ENCODE results near the gene SMIM41. TPM values are rescaled to one million over a fixed set of nuclear protein-coding genes. Genes with fewer than 3 reads are reported as not detected.
A peak's percentile ranks its signal among the peaks of the same experiment; 100 is the strongest.

SMIM41 gene
- total RNA-seq, 4 donors from 2014 or later, result not detected

- Histone ChIP-seq H3K27me3 (no peaks in the 10 kb centered on the region), H3K9me3 (no peaks in the 10 kb centered on the region), H3K36me3 (peaks cover 0 to 2% of the 10 kb centered on the region in 2 donors), H3K4me1 (peaks cover 52 to 54% of the 10 kb centered on the region in 2 donors), H3K27ac (peak overlapping the region; percentile 90 to 98 (median 94)), H3K4me3 (peak overlapping the region in 2 of 4 donors; percentile 66 to 81)
- TF ChIP-seq POLR2A (IDR thresholded peaks at IDR 0.05), result no peak
- no peak for TF ChIP-seq CTCF (IDR thresholded peaks at IDR 0.05 in 4 of 5, conservative IDR thresholded peaks at IDR 0.05 in 1 of 5)
- intact Hi-C loops (cut with DNase I; ENCODE audit: low total_unique reads) (no loop called here), in situ Hi-C loops (cut with MboI; ENCODE audit: low sequenced_read_pairs in 4 of 4) (no loop called here)
- ATAC-seq (no peak), DNase-seq (no peak)
Observed at GRCh38 chr12:52049286-52049685, 30.2 kb upstream of the SMIM41 start.

- Histone ChIP-seq H3K27ac (peak overlapping the region; percentile 90 to 98 (median 94)), H3K36me3 (peaks cover 0 to 6% of the 10 kb centered on the region in 2 donors), H3K4me3 (peak overlapping the region in 3 of 4 donors; percentile 66 to 81 (median 69)), H3K9me3 (no peaks in the 10 kb centered on the region), H3K27me3 (no peaks in the 10 kb centered on the region), H3K4me1 (peaks cover 52 to 54% of the 10 kb centered on the region in 2 donors)
- ATAC-seq (no peak), DNase-seq (no peak)
- no peak for TF ChIP-seq CTCF (IDR thresholded peaks at IDR 0.05 in 4 of 5, conservative IDR thresholded peaks at IDR 0.05 in 1 of 5)
- TF ChIP-seq POLR2A (IDR thresholded peaks at IDR 0.05), result no peak
- intact Hi-C loops (cut with DNase I; ENCODE audit: low total_unique reads) (no loop called here), in situ Hi-C loops (cut with MboI; ENCODE audit: low sequenced_read_pairs in 4 of 4) (no loop called here)
Observed at GRCh38 chr12:52049688-52050087, 29.8 kb upstream of the SMIM41 start.

- peak overlapping the region; percentile 90 to 98 (median 94) for H3K27ac ChIP-seq
- TF ChIP-seq POLR2A (IDR thresholded peaks at IDR 0.05) (no peak), CTCF (IDR thresholded peaks at IDR 0.05 in 4 of 5, conservative IDR thresholded peaks at IDR 0.05 in 1 of 5) (peak in 1 of 5 experiments; percentile 7)
- intact Hi-C loops (cut with DNase I; ENCODE audit: low total_unique reads) (no loop called here), in situ Hi-C loops (cut with MboI; ENCODE audit: low sequenced_read_pairs in 4 of 4) (no loop called here)
- peak overlapping the region; percentile 50 to 81 (median 68) for H3K4me3 ChIP-seq
- H3K4me1 ChIP-seq, result peaks cover 48 to 53% of the 10 kb centered on the region in 2 donors
- no peaks in the 10 kb centered on the region for H3K27me3 ChIP-seq
- peak; percentile 21 to 30 for ATAC-seq
- peaks cover 0 to 12% of the 10 kb centered on the region in 2 donors for H3K36me3 ChIP-seq
- no peaks in the 10 kb centered on the region for H3K9me3 ChIP-seq
- DNase-seq, result no peak
Observed at GRCh38 chr12:52050116-52050757, 29.3 kb upstream of the SMIM41 start.

GRCh38 chr12:52050758-52051541, 28.6 kb upstream of the SMIM41 start, which contains the start of gene NR4A1:
Gene NR4A1, plus strand, starts transcription at chr12:52051442. Its CDS starts 2,887 bp downstream, at chr12:52054329.
- peak; percentile 97 to 98 for DNase-seq
- TF ChIP-seq CTCF (IDR thresholded peaks at IDR 0.05 in 4 of 5, conservative IDR thresholded peaks at IDR 0.05 in 1 of 5) (peak in 2 of 5 experiments; percentile 3 to 41), POLR2A (IDR thresholded peaks at IDR 0.05) (peak; percentile 94 to 98)
- Histone ChIP-seq H3K9me3 (no peaks in the 10 kb centered on the region), H3K4me1 (peaks cover 41 to 47% of the 10 kb centered on the region in 2 donors), H3K4me3 (peak within 1 kb of the TSS; percentile 50 to 81 (median 68)), H3K36me3 (peaks cover 0 to 19% of the 10 kb centered on the region in 2 donors), H3K27ac (peak within 1 kb of the TSS; percentile 90 to 98 (median 94)), H3K27me3 (no peaks in the 10 kb centered on the region)
- ATAC-seq, result peak; percentile 71 to 72
- intact Hi-C loops (cut with DNase I; ENCODE audit: low total_unique reads) (loop anchor here (1.0 kb wide), 2 partner anchors 18 to 26 kb away; no protein-coding TSS in a partner anchor), in situ Hi-C loops (cut with MboI; ENCODE audit: low sequenced_read_pairs in 4 of 4) (no loop called here)
